ENCODE results near the gene TGFBR2. TPM values are rescaled to one million over a fixed set of nuclear protein-coding genes. Genes with fewer than 3 reads are reported as not detected.

The TGFBR2 gene
- total RNA-seq, 1 experiment from 2014 or later, result 45.9 TPM

- Histone ChIP-seq H3K4me1 (ENCODE audit: control insufficient read depth, insufficient read depth, low read length) (peaks cover 9% of the 10 kb centered on the region), H3K27me3 (ENCODE audit: control insufficient read depth, insufficient read depth, low read length) (no peaks in the 10 kb centered on the region), H3K9me3 (ENCODE audit: control insufficient read depth, insufficient read depth, low read depth, low read length) (no peaks in the 10 kb centered on the region), H3K4me3 (ENCODE audit: low read depth in 2 of 2, low read length in 2 of 2) (no peak overlapping the region), H3K36me3 (ENCODE audit: control insufficient read depth, insufficient read depth, low read length) (0 out of 2 replicates have a peak, but pooled peaks cover 3% of the 10 kb centered on the region), H3K27ac (ENCODE audit: low read length) (peak overlapping the region; percentile 17; the same call in 1 of the 2 replicates)
- in situ Hi-C loops (cut with HindIII; ENCODE audit: low pct_unique_long_range_greater_than_20kb, low sequenced_read_pairs), result no loop called here
- ChIA-PET POLR2A (no interaction called here), CTCF (no interaction called here)
- no TSS peak for BruUV-seq (replicated peaks)
- intact Hi-C loops (cut with micrococcal nuclease; ENCODE audit: unreplicated experiment), result no loop called here
- no peak for ATAC-seq
- TF ChIP-seq TCF7L2 (IDR thresholded peaks at IDR 0.05; ENCODE audit: low read depth, low read length) (no peak), REST (IDR thresholded peaks at IDR 0.05; ENCODE audit: insufficient read depth in 1 of 2, low read depth in 2 of 2, low read length in 1 of 2) (no peak), SIN3A (IDR thresholded peaks at IDR 0.05; ENCODE audit: borderline replicate concordance, insufficient read depth, low read depth, low read length) (no peak), CTCF (IDR thresholded peaks at IDR 0.05) (no peak), POLR2AphosphoS5 (IDR thresholded peaks at IDR 0.05; ENCODE audit: low read depth, low read length) (no peak)
- no peak for DNase-seq (ENCODE audit: low read depth, low spot score)
These were observed 59.1 kb downstream of the TGFBR2 start for GRCh38 chr3:30665539-30665938.

- 0 out of 2 replicates have a peak, but pooled peaks cover 3% of the 10 kb centered on the region for H3K36me3 ChIP-seq (ENCODE audit: control insufficient read depth, insufficient read depth, low read length)
- no peaks in the 10 kb centered on the region for H3K9me3 ChIP-seq (ENCODE audit: control insufficient read depth, insufficient read depth, low read depth, low read length)
- no peaks in the 10 kb centered on the region for H3K27me3 ChIP-seq (ENCODE audit: control insufficient read depth, insufficient read depth, low read length)
- CTCF ChIA-PET, result interaction anchor here (0.6 kb wide), 1 partner anchor 1020 kb away, joined by 6 read pairs; no protein-coding TSS in a partner anchor
- peaks cover 5% of the 10 kb centered on the region for H3K4me1 ChIP-seq (ENCODE audit: control insufficient read depth, insufficient read depth, low read length)
- ATAC-seq, result no peak
- H3K27ac ChIP-seq (ENCODE audit: low read length), result peak overlapping the region; percentile 48; the same call in 1 of the 2 replicates
- TF ChIP-seq REST (IDR thresholded peaks at IDR 0.05; ENCODE audit: insufficient read depth in 1 of 2, low read depth in 2 of 2, low read length in 1 of 2) (no peak), CTCF (IDR thresholded peaks at IDR 0.05) (no peak), POLR2AphosphoS5 (IDR thresholded peaks at IDR 0.05; ENCODE audit: low read depth, low read length) (no peak), TCF7L2 (IDR thresholded peaks at IDR 0.05; ENCODE audit: low read depth, low read length) (no peak), SIN3A (IDR thresholded peaks at IDR 0.05; ENCODE audit: borderline replicate concordance, insufficient read depth, low read depth, low read length) (no peak)
- BruUV-seq (replicated peaks), result no TSS peak
- no peak overlapping the region for H3K4me3 ChIP-seq (ENCODE audit: low read depth in 2 of 2, low read length in 2 of 2)
- DNase-seq (ENCODE audit: low read depth, low spot score), result no peak
- in situ Hi-C loops (cut with HindIII; ENCODE audit: low pct_unique_long_range_greater_than_20kb, low sequenced_read_pairs), result no loop called here
- intact Hi-C loops (cut with micrococcal nuclease; ENCODE audit: unreplicated experiment), result loop anchor here (1.0 kb wide), 1 partner anchor 7 kb away; no protein-coding TSS in a partner anchor
- POLR2A ChIA-PET, result no interaction called here
These were observed 60.3 kb downstream of the TGFBR2 start for GRCh38 chr3:30666572-30667279.

Data from Panc1 (cell line).